Stimulated activated CD8-positive, alpha-beta memory T cell treated with anti-CD3 and anti-CD28 coated beads, Interleukin-12 subunit alpha, Interleukin-12 subunit beta, amount 100 ng/mL, for 24 hours (primary cell): ENCODE measurements around the gene FBLN7.
A peak's percentile ranks its signal among the peaks of the same experiment; 100 is the strongest.
"Not testable (repeated sequence)": the region's sequence is repeated elsewhere in the genome, so short reads cannot be mapped to it uniquely, and the experiment has no call there.

Source experiments
- DNase-seq: peaks from one replicate; pipeline ENCODE4 v3.0.0-alpha.2; 2020; ENCODE audit errors: extremely low read depth

FBLN7 gene

GRCh38 chr2:112184121-112184520 is 45.9 kb downstream of the FBLN7 start:
- DNase-seq = no peak

GRCh38 chr2:112185131-112185530 is 46.9 kb downstream of the FBLN7 start:
- DNase-seq = no peak

- no peak for DNase-seq
Observed at GRCh38 chr2:112187046-112187715, 49.0 kb downstream of the FBLN7 start.

GRCh38 chr2:112187805-112188596 is 49.8 kb downstream of the FBLN7 start:
- peak; percentile 42 for DNase-seq

GRCh38 chr2:112189001-112189556 is 50.9 kb downstream of the FBLN7 start:
- DNase-seq = no peak

GRCh38 chr2:112194028-112194427 is 55.8 kb downstream of the FBLN7 start:
- DNase-seq = no peak

GRCh38 chr2:112194482-112194881 is 56.3 kb downstream of the FBLN7 start:
- DNase-seq = no peak

GRCh38 chr2:112195167-112195766 is 57.1 kb downstream of the FBLN7 start:
- no peak for DNase-seq

GRCh38 chr2:112195950-112196349 is 57.8 kb downstream of the FBLN7 start:
- no peak for DNase-seq

- DNase-seq = no peak
Observed at GRCh38 chr2:112197868-112198267, 59.7 kb downstream of the FBLN7 start.

GRCh38 chr2:112198780-112199179 is 60.6 kb downstream of the FBLN7 start:
- DNase-seq = no peak

GRCh38 chr2:112199188-112199587 is 61.0 kb downstream of the FBLN7 start:
- no peak for DNase-seq

GRCh38 chr2:112201696-112202430 is 63.7 kb downstream of the FBLN7 start:
- DNase-seq = no peak

- no peak for DNase-seq
Observed at GRCh38 chr2:112204411-112204810, 66.2 kb downstream of the FBLN7 start.

- DNase-seq = not testable (repeated sequence)
Observed at GRCh38 chr2:112207905-112208304, 69.7 kb downstream of the FBLN7 start.

GRCh38 chr2:112216167-112216566 is 78.0 kb downstream of the FBLN7 start:
- DNase-seq = no peak

GRCh38 chr2:112217854-112218253 is 79.7 kb downstream of the FBLN7 start:
- DNase-seq = no peak

- no peak for DNase-seq
Observed at GRCh38 chr2:112220186-112220585, 82.0 kb downstream of the FBLN7 start.

- DNase-seq = no peak
Observed at GRCh38 chr2:112220831-112221230, 82.6 kb downstream of the FBLN7 start.

- DNase-seq = no peak
Observed at GRCh38 chr2:112229348-112229747, 91.2 kb downstream of the FBLN7 start.

- DNase-seq = no peak
Observed at GRCh38 chr2:112230371-112230770, 92.2 kb downstream of the FBLN7 start.
